Suprapubic skin (tissue), 3 donors: ENCODE data around the gene GPX6.

ENCODE experiments used
- CTCF ChIP-seq, 2 donors: fragments of 200-600 bp in 1 of 2; fragments of 450-650 bp in 1 of 2; sonication (generic) in 1 of 2; IDR thresholded peaks; one replicate each; pipeline ENCODE4 v1.5.1; 2016 to 2019; ENCODE audit warnings: antibody characterized with exemption in 2 of 2, mild to moderate bottlenecking in 1 of 2, moderate library complexity in 1 of 2
- POLR2AphosphoS5 ChIP-seq, 3 donors: sonication (generic); formaldehyde crosslinking; IDR thresholded peaks; one replicate each; pipeline ENCODE4 v1.6.1; 2017; ENCODE audit warnings: antibody characterized with exemption in 3 of 3

GRCh38 chr6:28462401-28462800 lies 53.2 kb downstream of the GPX6 start:
- TF ChIP-seq POLR2AphosphoS5 (IDR thresholded peaks at IDR 0.05), result no peak
- no peak for TF ChIP-seq CTCF (IDR thresholded peaks at IDR 0.05)
